Panc1 (cell line): ENCODE data around the gene UBP1.

ENCODE experiments used
- CTCF ChIP-seq: fragments of 450-650 bp; IDR thresholded peaks from 2 replicates; pipeline ENCODE4 v1.5.1; 2017; ENCODE audit warnings: mild to moderate bottlenecking
- POLR2AphosphoS5 ChIP-seq: IDR thresholded peaks from 2 replicates; pipeline ENCODE4 v1.6.1; 2012; ENCODE audit warnings: mild to moderate bottlenecking, low read depth, low read length, moderate library complexity

DNA sequence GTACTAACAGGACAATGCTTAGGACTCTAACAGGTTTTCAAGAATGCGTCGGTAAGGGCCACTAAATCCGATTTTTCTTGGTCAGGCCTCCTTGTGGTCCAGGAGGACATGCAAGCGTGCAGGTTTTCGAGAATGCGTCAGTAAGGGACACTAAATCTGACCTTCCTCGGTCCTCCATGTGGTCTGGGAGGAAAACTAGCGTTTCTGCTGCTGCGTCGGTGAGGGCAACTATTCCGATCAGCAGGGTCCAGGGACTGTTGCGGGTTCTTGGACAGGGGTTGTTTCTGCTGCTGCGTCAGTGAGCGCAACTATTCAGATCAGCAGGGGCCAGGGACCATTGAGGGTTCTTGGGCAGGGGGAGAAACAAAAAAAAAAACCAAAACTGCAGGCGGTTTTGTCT, 7.8 kb upstream of the UBP1 start:
- TF ChIP-seq CTCF (no peak), POLR2AphosphoS5 (no peak)
